Stomach (tissue), 9 donors: ENCODE measurements around the gene MAIP1. TPM values are rescaled to one million over a fixed set of nuclear protein-coding genes. Genes with fewer than 3 reads are reported as not detected.

Source experiments
- DNase-seq, 2 donors: peaks; one replicate each; pipeline versions ENCODE4 v3.0.0 to v3.0.0-alpha.2; 2013 to 2019
- H3K27ac ChIP-seq, 5 donors: fragments of 200-600 bp in 4 of 5; sonication (generic) in 4 of 5; one replicate each; pipeline ENCODE4 v1.5.1; 2013 to 2019; ENCODE audit warnings: mild to moderate bottlenecking in 1 of 5, moderate library complexity in 1 of 5
- H3K27me3 ChIP-seq, 3 donors: fragments of 200-600 bp; sonication (generic); one replicate each; pipeline ENCODE4 v1.5.1; 2017 to 2019; ENCODE audit warnings: mixed run types in 1 of 3
- H3K36me3 ChIP-seq, 4 donors: fragments of 200-600 bp; sonication (generic); 1 replicate in 3 of 4; 2 replicates in 1 of 4; pipeline ENCODE4 v1.5.1; 2016 to 2019
- H3K4me1 ChIP-seq, 4 donors: fragments of 200-600 bp; sonication (generic); one replicate each; pipeline ENCODE4 v1.5.1; 2016 to 2019
- H3K4me3 ChIP-seq, 4 donors: fragments of 200-600 bp; sonication (generic) in 3 of 4; one replicate each; pipeline ENCODE4 v1.5.1; 2016 to 2019; ENCODE audit warnings: mild to moderate bottlenecking in 1 of 4
- H3K9me3 ChIP-seq, 4 donors: fragments of 200-600 bp; sonication (generic); one replicate each; pipeline ENCODE4 v1.5.1; 2016 to 2019
- EP300 ChIP-seq: sonication (generic); formaldehyde crosslinking; IDR thresholded peaks from one replicate; pipeline ENCODE4 v1.6.1; 2017; ENCODE audit warnings: antibody characterized with exemption
- POLR2A ChIP-seq, 4 donors: fragments of 450-650 bp; IDR thresholded peaks; one replicate each; pipeline ENCODE4 v1.6.1; 2016; ENCODE audit warnings: antibody characterized with exemption in 4 of 4, control low read depth in 2 of 4, mild to moderate bottlenecking in 1 of 4, moderate library complexity in 1 of 4
- POLR2AphosphoS5 ChIP-seq, 3 donors: sonication (generic); formaldehyde crosslinking; IDR thresholded peaks; one replicate each; pipeline ENCODE4 v1.6.1; 2016; ENCODE audit warnings: antibody characterized with exemption in 3 of 3
- WGBS, 5 donors: extraction: QIAGEN DNeasy Blood & Tissue Kit in 3 of 5; methylation state at CpG; one replicate each; pipeline versions ENCODE4 v1.1.5 to v1.1.7; 2013 to 2018; 5-methylcytosine and 5-hydroxymethylcytosine counted together
- intact Hi-C: fragments of 100-400 bp; cut with DNase I; formaldehyde crosslinking; loops from one replicate; pipeline ENCODE4 v1.15.1; 2023; ENCODE audit warnings: low total_unique reads
- polyA plus RNA-seq, 3 donors: library from polyadenylated mRNA; stranded (reverse); fragments of 200-250 nt; gene quantifications; one replicate each; pipeline ENCODE4 v1.2.3, GENCODE V29; 2013
- total RNA-seq, 5 donors: library from RNA; depleted of rRNA; stranded (reverse); fragments of >200 nt; gene quantifications; one replicate each; pipeline versions ENCODE4 v1.1.0 to v1.2.3, GENCODE V29; 2014 to 2016
- TF ChIP-seq, protein P1 (sequence below), 7 experiments: fragments of 450-650 bp in 4 of 7; fragments of 200-600 bp in 3 of 7; sonication (generic) in 3 of 7; IDR thresholded peaks; one replicate each; pipeline ENCODE4 v1.5.1; 2016 to 2019; ENCODE audit warnings: antibody characterized with exemption in 7 of 7, control low read depth in 2 of 7, mild to moderate bottlenecking in 1 of 7
- donor health status: healthy with polysubstance abuse.
- donor health status: Bipolar disorder and iron deficiency.
- donor health status: healthy.

Gene MAIP1
- total and polyA plus RNA-seq, 8 donors, result 7.0 to 30.4 (median 22.9) TPM; not detected in 1

DNA sequence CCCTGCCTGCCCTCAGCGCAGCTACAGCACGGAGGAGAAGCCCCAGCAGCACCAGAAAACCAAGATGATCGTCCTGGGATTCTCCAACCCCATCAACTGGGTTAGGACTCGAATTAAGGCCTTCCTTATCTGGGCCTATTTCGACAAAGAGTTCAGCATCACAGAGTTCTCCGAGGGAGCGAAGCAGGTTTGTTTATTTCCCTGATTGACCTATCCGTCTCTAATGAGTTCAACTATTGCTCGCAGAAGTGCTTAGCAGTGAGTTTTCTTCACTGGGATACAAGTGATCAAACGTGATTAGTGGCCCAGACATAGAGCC, 639 bp downstream of the MAIP1 start:
- Histone ChIP-seq H3K27me3 (no peaks in the 10 kb centered on the region), H3K4me3 (peak overlapping the region; percentile 81 to 97 (median 94)), H3K4me1 (peaks cover 23 to 71% (median 50%) of the 10 kb centered on the region in 4 donors), H3K9me3 (no peaks in the 10 kb centered on the region), H3K27ac (peak overlapping the region; percentile 84 to 97 (median 89)), H3K36me3 (peaks cover 6 to 34% (median 27%) of the 10 kb centered on the region in 4 donors)
- TF ChIP-seq POLR2A (IDR thresholded peaks at IDR 0.05) (no peak), EP300 (no peak), POLR2AphosphoS5 (IDR thresholded peaks at IDR 0.05) (no peak)
- TF ChIP-seq, protein P1, sequence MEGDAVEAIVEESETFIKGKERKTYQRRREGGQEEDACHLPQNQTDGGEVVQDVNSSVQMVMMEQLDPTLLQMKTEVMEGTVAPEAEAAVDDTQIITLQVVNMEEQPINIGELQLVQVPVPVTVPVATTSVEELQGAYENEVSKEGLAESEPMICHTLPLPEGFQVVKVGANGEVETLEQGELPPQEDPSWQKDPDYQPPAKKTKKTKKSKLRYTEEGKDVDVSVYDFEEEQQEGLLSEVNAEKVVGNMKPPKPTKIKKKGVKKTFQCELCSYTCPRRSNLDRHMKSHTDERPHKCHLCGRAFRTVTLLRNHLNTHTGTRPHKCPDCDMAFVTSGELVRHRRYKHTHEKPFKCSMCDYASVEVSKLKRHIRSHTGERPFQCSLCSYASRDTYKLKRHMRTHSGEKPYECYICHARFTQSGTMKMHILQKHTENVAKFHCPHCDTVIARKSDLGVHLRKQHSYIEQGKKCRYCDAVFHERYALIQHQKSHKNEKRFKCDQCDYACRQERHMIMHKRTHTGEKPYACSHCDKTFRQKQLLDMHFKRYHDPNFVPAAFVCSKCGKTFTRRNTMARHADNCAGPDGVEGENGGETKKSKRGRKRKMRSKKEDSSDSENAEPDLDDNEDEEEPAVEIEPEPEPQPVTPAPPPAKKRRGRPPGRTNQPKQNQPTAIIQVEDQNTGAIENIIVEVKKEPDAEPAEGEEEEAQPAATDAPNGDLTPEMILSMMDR (IDR thresholded peaks at IDR 0.05), result no peak
- intact Hi-C loops, result no loop called here
- DNase-seq, result peak in 1 of 2 donors; percentile 15
- 0 to 1% (median 1%) methylated on average over 8 to 10 of the region's 10 CpGs for WGBS, 5 donors

- TF ChIP-seq, protein P1 (IDR thresholded peaks at IDR 0.05), result no peak
- no peak for TF ChIP-seq EP300
- no peak for TF ChIP-seq POLR2A (IDR thresholded peaks at IDR 0.05)
- Histone ChIP-seq H3K27me3 (no peaks in the 10 kb centered on the region), H3K4me3 (no peak overlapping the region), H3K4me1 (peaks cover 23 to 55% (median 44%) of the 10 kb centered on the region in 4 donors), H3K27ac (no peak overlapping the region), H3K9me3 (no peaks in the 10 kb centered on the region), H3K36me3 (peaks cover 15 to 54% (median 46%) of the 10 kb centered on the region in 4 donors)
- no peak for DNase-seq
- intact Hi-C loops, result no loop called here
- WGBS, 5 donors, result 85 to 90% (median 89%) methylated on average over 4 of the region's 4 CpGs
Observed at GRCh38 chr2:199958014-199958413, 2.6 kb downstream of the MAIP1 start.

DNA sequence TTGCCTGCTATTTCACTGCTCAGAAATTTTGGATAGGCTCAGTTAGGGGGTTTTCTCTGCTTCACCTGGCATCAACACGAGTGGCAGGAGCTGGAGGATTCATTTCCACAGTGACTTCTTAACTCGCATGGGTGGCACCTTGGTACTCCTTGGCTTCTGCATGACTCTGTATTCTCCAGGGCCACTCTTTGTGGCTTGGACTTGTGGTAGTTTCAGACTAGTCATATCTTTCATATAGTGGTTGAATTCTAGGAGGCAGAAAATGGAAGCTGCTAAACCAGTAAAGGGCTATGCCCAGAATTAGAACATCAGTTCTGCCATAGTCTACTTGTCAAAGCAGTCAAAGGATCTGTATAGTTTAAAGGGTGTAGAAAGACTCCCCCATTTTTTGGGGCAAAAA, 6.8 kb downstream of the MAIP1 start:
- Histone ChIP-seq H3K27me3 (no peaks in the 10 kb centered on the region), H3K4me3 (no peak overlapping the region), H3K9me3 (no peaks in the 10 kb centered on the region), H3K36me3 (peaks cover 26 to 96% (median 87%) of the 10 kb centered on the region in 4 donors), H3K4me1 (peaks cover 2 to 22% (median 15%) of the 10 kb centered on the region in 4 donors), H3K27ac (no peak overlapping the region)
- DNase-seq, result no peak
- intact Hi-C loops, result no loop called here
- WGBS, 5 donors, result 75 to 88% (median 83%) methylated on average over 2 of the region's 2 CpGs
- no peak for TF ChIP-seq EP300
- TF ChIP-seq POLR2AphosphoS5 (IDR thresholded peaks at IDR 0.05), result no peak
- TF ChIP-seq, protein P1 (IDR thresholded peaks at IDR 0.05), result no peak
- TF ChIP-seq POLR2A (IDR thresholded peaks at IDR 0.05), result no peak

GRCh38 chr2:199966405-199966804, 11.0 kb downstream of the MAIP1 start:
- no peak overlapping the region for H3K4me3 ChIP-seq
- H3K27ac ChIP-seq, result no peak overlapping the region
- H3K9me3 ChIP-seq, result no peaks in the 10 kb centered on the region
- no peaks in the 10 kb centered on the region for H3K27me3 ChIP-seq
- H3K4me1 ChIP-seq, result no peaks in the 10 kb centered on the region
- no peak for DNase-seq
- H3K36me3 ChIP-seq, result peaks cover 16 to 76% (median 67%) of the 10 kb centered on the region in 4 donors
- 77 to 90% (median 85%) methylated on average over 2 of the region's 2 CpGs for WGBS, 5 donors
- intact Hi-C loops, result no loop called here
- TF ChIP-seq EP300 (no peak), POLR2A (IDR thresholded peaks at IDR 0.05) (no peak), POLR2AphosphoS5 (IDR thresholded peaks at IDR 0.05) (no peak)
- TF ChIP-seq, protein P1 (IDR thresholded peaks at IDR 0.05), result no peak
